Measurements from ENCODE around the gene IL25. TPM values are rescaled to one million over a fixed set of nuclear protein-coding genes. Genes with fewer than 3 reads are reported as not detected.
"Not testable (repeated sequence)": the region's sequence is repeated elsewhere in the genome, so short reads cannot be mapped to it uniquely, and the experiment has no call there.

The IL25 gene
- total and polyA plus RNA-seq, 4 donors = not detected

DNA sequence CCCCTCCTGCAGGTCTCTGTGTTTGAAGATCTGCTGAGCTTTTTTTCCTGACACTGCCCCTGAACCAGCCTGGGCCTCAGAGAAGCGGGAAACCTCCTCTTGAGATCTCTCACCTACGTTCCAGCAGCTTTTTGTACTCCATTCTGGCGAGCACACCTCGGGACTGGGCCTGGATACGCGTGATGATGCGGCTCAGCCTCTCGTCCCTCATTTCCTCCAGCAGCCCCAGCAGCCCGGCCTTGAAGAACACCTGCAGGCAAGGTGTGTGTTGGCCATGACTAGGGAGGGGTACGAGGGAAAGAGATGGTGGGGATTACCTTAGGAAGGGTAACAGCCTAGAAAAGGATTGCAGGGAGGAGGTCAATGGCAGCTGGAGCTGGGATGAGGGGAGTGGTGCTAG is 52.6 kb downstream of the IL25 start:
- TF ChIP-seq, protein P1, sequence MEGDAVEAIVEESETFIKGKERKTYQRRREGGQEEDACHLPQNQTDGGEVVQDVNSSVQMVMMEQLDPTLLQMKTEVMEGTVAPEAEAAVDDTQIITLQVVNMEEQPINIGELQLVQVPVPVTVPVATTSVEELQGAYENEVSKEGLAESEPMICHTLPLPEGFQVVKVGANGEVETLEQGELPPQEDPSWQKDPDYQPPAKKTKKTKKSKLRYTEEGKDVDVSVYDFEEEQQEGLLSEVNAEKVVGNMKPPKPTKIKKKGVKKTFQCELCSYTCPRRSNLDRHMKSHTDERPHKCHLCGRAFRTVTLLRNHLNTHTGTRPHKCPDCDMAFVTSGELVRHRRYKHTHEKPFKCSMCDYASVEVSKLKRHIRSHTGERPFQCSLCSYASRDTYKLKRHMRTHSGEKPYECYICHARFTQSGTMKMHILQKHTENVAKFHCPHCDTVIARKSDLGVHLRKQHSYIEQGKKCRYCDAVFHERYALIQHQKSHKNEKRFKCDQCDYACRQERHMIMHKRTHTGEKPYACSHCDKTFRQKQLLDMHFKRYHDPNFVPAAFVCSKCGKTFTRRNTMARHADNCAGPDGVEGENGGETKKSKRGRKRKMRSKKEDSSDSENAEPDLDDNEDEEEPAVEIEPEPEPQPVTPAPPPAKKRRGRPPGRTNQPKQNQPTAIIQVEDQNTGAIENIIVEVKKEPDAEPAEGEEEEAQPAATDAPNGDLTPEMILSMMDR (IDR thresholded peaks at IDR 0.05; ENCODE audit: control extremely low read depth, extremely low read depth) = no peak
- peaks cover 0 to 2% (median 0%) of the 10 kb centered on the region in 4 donors for H3K9me3 ChIP-seq (ENCODE audit: control insufficient read depth in 4 of 4, insufficient read depth in 3 of 4, low read length in 3 of 4)
- DNase-seq = no peak
- no peak overlapping the region for H3K4me3 ChIP-seq
- no peaks in the 10 kb centered on the region for H3K36me3 ChIP-seq (ENCODE audit: control insufficient read depth in 4 of 4, insufficient read depth in 4 of 4, low read length in 4 of 4)
- WGBS, 2 donors = 75 to 86% methylated on average over 10 of the region's 10 CpGs
- no peak overlapping the region for H3K9ac ChIP-seq (ENCODE audit: insufficient read depth in 1 of 2, low read length in 2 of 2)
- peak overlapping the region in 1 of 2 donors; percentile 38 for H3K27ac ChIP-seq (ENCODE audit: low read depth in 1 of 2, low read length in 1 of 2)
- no peak for ATAC-seq (ENCODE audit: insufficient read depth, low FRiP score)
- H3K27me3 ChIP-seq (ENCODE audit: control insufficient read depth in 3 of 3, insufficient read depth in 3 of 3, low read length in 2 of 3) = peaks cover 0 to 3% (median 0%) of the 10 kb centered on the region in 3 donors
- no peaks in the 10 kb centered on the region for H3K4me1 ChIP-seq (ENCODE audit: control insufficient read depth in 5 of 5, insufficient read depth in 5 of 5, low read length in 5 of 5)

- H3K9ac ChIP-seq (ENCODE audit: insufficient read depth in 1 of 2, low read length in 2 of 2); H3K4me1 ChIP-seq (ENCODE audit: control insufficient read depth in 5 of 5, insufficient read depth in 5 of 5, low read length in 5 of 5); H3K4me3 ChIP-seq; H3K36me3 ChIP-seq (ENCODE audit: control insufficient read depth in 4 of 4, insufficient read depth in 4 of 4, low read length in 4 of 4); H3K27me3 ChIP-seq (ENCODE audit: control insufficient read depth in 3 of 3, insufficient read depth in 3 of 3, low read length in 2 of 3); H3K9me3 ChIP-seq (ENCODE audit: control insufficient read depth in 4 of 4, insufficient read depth in 3 of 4, low read length in 3 of 4); ATAC-seq (ENCODE audit: insufficient read depth, low FRiP score); DNase-seq: not testable (repeated sequence)
- peak overlapping the region in 1 of 2 donors; percentile 38 for H3K27ac ChIP-seq (ENCODE audit: low read depth in 1 of 2, low read length in 1 of 2)
- WGBS, 2 donors = 80 to 86% methylated on average over 6 of the region's 6 CpGs
These were observed 53.2 kb downstream of the IL25 start for GRCh38 chr14:23425798-23426197.

Small RNA genes lying within 50 kb of the gene (small RNA-seq; reads per million reads assigned to genes)
- gene MIR208A (ENCODE audit: low replicate concordance) (not detected), gene MIR208B (ENCODE audit: low replicate concordance) (0.10 reads per million)

Other genes starting within 250 kb of the IL25 start
- 10 to 100 TPM; 54.4 to 74.0 TPM for gene SLC7A8, start 189.1 kb upstream of the IL25 start, total RNA-seq
- 10 to 100 TPM; 28.1 to 29.5 TPM for gene SLC7A8, start 189.1 kb upstream of the IL25 start, polyA plus RNA-seq
- not detected for gene RNF212B, start 134.9 kb upstream of the IL25 start, total RNA-seq
- under 1 TPM in 1 of 2 donors, not detected in 1; 0.09 TPM for gene RNF212B, start 134.9 kb upstream of the IL25 start, polyA plus RNA-seq
- 10 to 100 TPM in 1 of 2 donors, 1 to 10 TPM in 1; 6.1 to 13.4 TPM for gene HOMEZ, start 86.7 kb upstream of the IL25 start, total RNA-seq
- 1 to 10 TPM; 6.9 to 9.8 TPM for gene HOMEZ, start 86.7 kb upstream of the IL25 start, polyA plus RNA-seq
- 10 to 100 TPM in 1 of 2 donors, 1 to 10 TPM in 1; 7.5 to 14.5 TPM for gene PPP1R3E, start 70.0 kb upstream of the IL25 start, total RNA-seq
- 10 to 100 TPM in 1 of 2 donors, 1 to 10 TPM in 1; 7.1 to 16.4 TPM for gene PPP1R3E, start 70.0 kb upstream of the IL25 start, polyA plus RNA-seq
- 10 to 100 TPM; 20.8 to 52.8 TPM for gene BCL2L2, start 66.0 kb upstream of the IL25 start, total RNA-seq
- 10 to 100 TPM; 31.0 to 48.6 TPM for gene BCL2L2, start 66.0 kb upstream of the IL25 start, polyA plus RNA-seq
- gene PABPN1, start 51.4 kb upstream of the IL25 start, total RNA-seq = 100 to 1,000 TPM in 1 of 2 donors, 10 to 100 TPM in 1; 66.0 to 116 TPM
- 100 to 1,000 TPM in 1 of 2 donors, 10 to 100 TPM in 1; 88.8 to 183 TPM for gene PABPN1, start 51.4 kb upstream of the IL25 start, polyA plus RNA-seq
- 10 to 100 TPM; 13.4 to 27.3 TPM for gene SLC22A17, start 19.9 kb upstream of the IL25 start, total RNA-seq
- gene SLC22A17, start 19.9 kb upstream of the IL25 start, polyA plus RNA-seq = 1 to 10 TPM; 5.4 to 6.0 TPM
- gene EFS, start 7.6 kb upstream of the IL25 start, total RNA-seq = 10 to 100 TPM; 18.2 to 19.9 TPM
- 1 to 10 TPM; 6.5 to 7.3 TPM for gene EFS, start 7.6 kb upstream of the IL25 start, polyA plus RNA-seq
- gene CMTM5, start 4.2 kb downstream of the IL25 start, total RNA-seq = 1 to 10 TPM in 1 of 2 donors, under 1 TPM in 1; 0.55 to 2.0 TPM
- 1 to 10 TPM in 1 of 2 donors, under 1 TPM in 1; 0.79 to 3.3 TPM for gene CMTM5, start 4.2 kb downstream of the IL25 start, polyA plus RNA-seq
- gene MYH6, start 35.5 kb downstream of the IL25 start, total RNA-seq = 1 to 10 TPM in 1 of 2 donors, not detected in 1; 7.1 TPM
- gene MYH6, start 35.5 kb downstream of the IL25 start, polyA plus RNA-seq = under 1 TPM; 0.25 to 0.28 TPM
- gene MYH7, start 62.9 kb downstream of the IL25 start, total RNA-seq = under 1 TPM in 1 of 2 donors, not detected in 1; 0.09 TPM
- under 1 TPM; 0.02 to 0.19 TPM for gene MYH7, start 62.9 kb downstream of the IL25 start, polyA plus RNA-seq
- 10 to 100 TPM; 31.6 to 52.4 TPM for gene NGDN, start 96.9 kb downstream of the IL25 start, total RNA-seq
- 10 to 100 TPM; 42.0 to 47.4 TPM for gene NGDN, start 96.9 kb downstream of the IL25 start, polyA plus RNA-seq
- gene ZFHX2, start 179.0 kb downstream of the IL25 start, total RNA-seq = 1 to 10 TPM in 1 of 2 donors, under 1 TPM in 1; 0.82 to 4.5 TPM
- under 1 TPM; 0.50 to 0.67 TPM for gene ZFHX2, start 179.0 kb downstream of the IL25 start, polyA plus RNA-seq
- 10 to 100 TPM; 10.7 to 22.1 TPM for gene THTPA, start 183.5 kb downstream of the IL25 start, total RNA-seq
- gene THTPA, start 183.5 kb downstream of the IL25 start, polyA plus RNA-seq = 10 to 100 TPM in 1 of 2 donors, 1 to 10 TPM in 1; 7.7 to 17.6 TPM
- gene AP1G2, start 195.0 kb downstream of the IL25 start, total RNA-seq = 100 to 1,000 TPM in 1 of 2 donors, 10 to 100 TPM in 1; 48.0 to 104 TPM
- 100 to 1,000 TPM in 1 of 2 donors, 10 to 100 TPM in 1; 59.2 to 106 TPM for gene AP1G2, start 195.0 kb downstream of the IL25 start, polyA plus RNA-seq
- 1 to 10 TPM in 1 of 2 donors, under 1 TPM in 1; 0.23 to 3.1 TPM for gene JPH4, start 206.0 kb downstream of the IL25 start, total RNA-seq
- 1 to 10 TPM in 1 of 2 donors, under 1 TPM in 1; 0.44 to 1.6 TPM for gene JPH4, start 206.0 kb downstream of the IL25 start, polyA plus RNA-seq